ENCODE data around the gene ACTL7A. TPM values are rescaled to one million over a fixed set of nuclear protein-coding genes. Genes with fewer than 3 reads are reported as not detected.
A peak's percentile ranks its signal among the peaks of the same experiment; 100 is the strongest.

ACTL7A gene
- total RNA-seq, 1 donor from 2014 or later: not detected

- no peaks in the 10 kb centered on the region for H3K36me3 Mint-ChIP-seq (ENCODE audit: low read depth, unreplicated experiment)
- H3K9me3 Mint-ChIP-seq (ENCODE audit: unreplicated experiment): no peaks in the 10 kb centered on the region
- no peak for DNase-seq (ENCODE audit: low spot score)
- H3K4me1 Mint-ChIP-seq (ENCODE audit: unreplicated experiment): peaks cover 14% of the 10 kb centered on the region
- peaks cover 8% of the 10 kb centered on the region for H3K27me3 Mint-ChIP-seq (ENCODE audit: unreplicated experiment)
- H3K4me3 Mint-ChIP-seq (ENCODE audit: unreplicated experiment): no peak overlapping the region
- H3K27ac Mint-ChIP-seq (ENCODE audit: unreplicated experiment): peak overlapping the region; percentile 71
- no peak for TF ChIP-seq CTCF (IDR thresholded peaks at IDR 0.05; ENCODE audit: unreplicated experiment)
Measured at GRCh38 chr9:108852079-108852478, 10.0 kb upstream of the ACTL7A start.

- no peak for TF ChIP-seq CTCF (IDR thresholded peaks at IDR 0.05; ENCODE audit: unreplicated experiment)
- H3K4me3 Mint-ChIP-seq (ENCODE audit: unreplicated experiment): no peak overlapping the region
- H3K27me3 Mint-ChIP-seq (ENCODE audit: unreplicated experiment): peaks cover 11% of the 10 kb centered on the region
- H3K27ac Mint-ChIP-seq (ENCODE audit: unreplicated experiment): no peak overlapping the region
- no peaks in the 10 kb centered on the region for H3K9me3 Mint-ChIP-seq (ENCODE audit: unreplicated experiment)
- no peaks in the 10 kb centered on the region for H3K36me3 Mint-ChIP-seq (ENCODE audit: low read depth, unreplicated experiment)
- DNase-seq (ENCODE audit: low spot score): no peak
- peaks cover 14% of the 10 kb centered on the region for H3K4me1 Mint-ChIP-seq (ENCODE audit: unreplicated experiment)
Measured at GRCh38 chr9:108854094-108854493, 8.0 kb upstream of the ACTL7A start.

- Mint-ChIP-seq H3K27ac (ENCODE audit: unreplicated experiment) (no peak overlapping the region), H3K9me3 (ENCODE audit: unreplicated experiment) (no peaks in the 10 kb centered on the region), H3K4me3 (ENCODE audit: unreplicated experiment) (no peak overlapping the region), H3K27me3 (ENCODE audit: unreplicated experiment) (peaks cover 11% of the 10 kb centered on the region), H3K4me1 (ENCODE audit: unreplicated experiment) (peaks cover 14% of the 10 kb centered on the region), H3K36me3 (ENCODE audit: low read depth, unreplicated experiment) (no peaks in the 10 kb centered on the region)
- no peak for TF ChIP-seq CTCF (IDR thresholded peaks at IDR 0.05; ENCODE audit: unreplicated experiment)
- DNase-seq (ENCODE audit: low spot score): no peak
Measured at GRCh38 chr9:108854641-108855528, 7.2 kb upstream of the ACTL7A start.

- Mint-ChIP-seq H3K36me3 (ENCODE audit: low read depth, unreplicated experiment) (no peaks in the 10 kb centered on the region), H3K4me3 (ENCODE audit: unreplicated experiment) (no peak overlapping the region), H3K27ac (ENCODE audit: unreplicated experiment) (no peak overlapping the region), H3K9me3 (ENCODE audit: unreplicated experiment) (no peaks in the 10 kb centered on the region), H3K4me1 (ENCODE audit: unreplicated experiment) (peaks cover 14% of the 10 kb centered on the region), H3K27me3 (ENCODE audit: unreplicated experiment) (peaks cover 11% of the 10 kb centered on the region)
- DNase-seq (ENCODE audit: low spot score): no peak
- no peak for TF ChIP-seq CTCF (IDR thresholded peaks at IDR 0.05; ENCODE audit: unreplicated experiment)
Measured at GRCh38 chr9:108855529-108855886, 6.6 kb upstream of the ACTL7A start.

- no peaks in the 10 kb centered on the region for H3K9me3 Mint-ChIP-seq (ENCODE audit: unreplicated experiment)
- no peak within 1 kb of the TSS for H3K27ac Mint-ChIP-seq (ENCODE audit: unreplicated experiment)
- DNase-seq (ENCODE audit: low spot score): no peak
- H3K36me3 Mint-ChIP-seq (ENCODE audit: low read depth, unreplicated experiment): no peaks in the 10 kb centered on the region
- peaks cover 11% of the 10 kb centered on the region for H3K27me3 Mint-ChIP-seq (ENCODE audit: unreplicated experiment)
- no peak within 1 kb of the TSS for H3K4me3 Mint-ChIP-seq (ENCODE audit: unreplicated experiment)
- peaks cover 14% of the 10 kb centered on the region for H3K4me1 Mint-ChIP-seq (ENCODE audit: unreplicated experiment)
- no peak for TF ChIP-seq CTCF (IDR thresholded peaks at IDR 0.05; ENCODE audit: unreplicated experiment)
Measured at GRCh38 chr9:108855888-108856287, 6.2 kb upstream of the ACTL7A start, which contains the start of gene ACTL7B. Gene ACTL7B (minus strand): TSS chr9:108855986. CDS start chr9:108855930, 56 bp downstream.

All from endothelial cell (in vitro differentiated cells).